GM11168 (cell line): ENCODE measurements around the gene OSTC.

Experiments
- in situ Hi-C: fragments of 300-500 bp; cut with MboI; formaldehyde crosslinking; loops from one replicate; pipeline ENCODE4 v1.12.0; 2022; ENCODE audit warnings: low sequenced_read_pairs; ENCODE audit not compliant: unreplicated experiment

Gene OSTC

DNA sequence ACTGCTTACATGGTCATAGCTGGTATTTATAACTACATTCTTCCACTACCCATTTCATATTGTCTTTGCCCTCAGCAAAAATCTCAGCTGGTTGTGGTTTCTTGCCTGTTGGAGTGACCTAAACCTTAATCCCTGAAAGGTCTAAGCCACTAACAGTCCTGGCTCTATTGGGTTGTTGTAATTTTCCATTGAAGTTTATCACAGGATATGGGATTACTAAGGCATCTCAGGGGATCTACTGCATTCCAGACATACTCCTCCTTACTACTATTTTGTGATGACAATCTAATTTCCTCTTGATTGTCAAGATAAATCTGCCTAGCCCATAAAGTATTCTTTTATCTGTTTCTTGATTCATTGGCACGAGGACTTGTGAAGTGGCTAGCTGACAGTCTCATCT lies 6.2 kb upstream of the OSTC start:
- in situ Hi-C loops, result no loop called here

DNA sequence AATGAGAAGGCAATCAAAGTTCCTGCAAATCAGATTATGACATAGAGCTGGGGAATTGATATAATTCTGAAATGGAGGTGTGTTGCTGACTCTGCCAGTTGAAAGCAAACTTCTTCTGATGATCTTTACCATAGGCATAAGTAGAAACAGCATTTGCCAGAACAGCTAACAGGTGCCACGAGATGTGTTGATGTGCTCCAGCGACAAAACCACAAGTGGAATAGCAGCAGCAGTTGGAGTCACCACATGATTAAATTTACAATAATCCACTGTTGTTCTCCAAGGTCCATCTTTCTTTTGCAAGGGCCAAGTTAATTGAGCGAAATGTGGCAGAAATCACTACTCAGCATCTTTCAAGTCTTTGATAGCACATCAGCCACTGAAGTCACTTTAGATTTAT lies 3.7 kb upstream of the OSTC start:
- in situ Hi-C loops, result no loop called here

- in situ Hi-C loops, result no loop called here
Measured at GRCh38 chr4:108649863-108650211, 562 bp upstream of the OSTC start.

- in situ Hi-C loops, result no loop called here
Measured at GRCh38 chr4:108651014-108651791, 804 bp downstream of the OSTC start.

GRCh38 chr4:108662629-108663028 lies 12.2 kb downstream of the OSTC start:
- in situ Hi-C loops, result no loop called here

- in situ Hi-C loops, result no loop called here
Measured at GRCh38 chr4:108674356-108674977, 24.1 kb downstream of the OSTC start.

GRCh38 chr4:108681321-108681809 lies 31.0 kb downstream of the OSTC start:
- in situ Hi-C loops, result no loop called here

- in situ Hi-C loops, result no loop called here
Measured at GRCh38 chr4:108683479-108683878, 33.1 kb downstream of the OSTC start.

- in situ Hi-C loops, result no loop called here
Measured at GRCh38 chr4:108685036-108685686, 34.8 kb downstream of the OSTC start.

DNA sequence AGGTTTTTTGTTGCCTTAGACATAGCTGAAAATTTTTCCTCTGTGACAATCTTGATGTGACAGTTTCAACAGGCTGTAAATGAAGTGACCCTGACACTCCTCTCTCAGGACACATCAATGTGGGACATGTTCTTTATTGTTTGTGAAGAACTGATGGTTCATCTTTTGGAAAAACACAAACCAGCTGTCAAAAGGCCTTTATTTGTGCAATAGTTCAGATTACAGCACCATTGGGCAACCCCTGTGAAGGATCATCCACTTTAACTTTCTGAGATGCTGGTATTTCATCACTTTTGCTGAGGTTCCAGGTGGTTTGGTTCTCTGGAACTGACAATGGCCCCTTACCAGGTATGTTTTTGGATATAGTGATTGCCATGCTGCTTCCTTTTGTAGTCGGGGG lies 40.3 kb downstream of the OSTC start:
- in situ Hi-C loops, result no loop called here

- in situ Hi-C loops, result no loop called here
Measured at GRCh38 chr4:108693211-108693610, 42.8 kb downstream of the OSTC start.

GRCh38 chr4:108693819-108694218 lies 43.4 kb downstream of the OSTC start:
- in situ Hi-C loops, result no loop called here

GRCh38 chr4:108694423-108694822 lies 44.0 kb downstream of the OSTC start:
- in situ Hi-C loops, result no loop called here

DNA sequence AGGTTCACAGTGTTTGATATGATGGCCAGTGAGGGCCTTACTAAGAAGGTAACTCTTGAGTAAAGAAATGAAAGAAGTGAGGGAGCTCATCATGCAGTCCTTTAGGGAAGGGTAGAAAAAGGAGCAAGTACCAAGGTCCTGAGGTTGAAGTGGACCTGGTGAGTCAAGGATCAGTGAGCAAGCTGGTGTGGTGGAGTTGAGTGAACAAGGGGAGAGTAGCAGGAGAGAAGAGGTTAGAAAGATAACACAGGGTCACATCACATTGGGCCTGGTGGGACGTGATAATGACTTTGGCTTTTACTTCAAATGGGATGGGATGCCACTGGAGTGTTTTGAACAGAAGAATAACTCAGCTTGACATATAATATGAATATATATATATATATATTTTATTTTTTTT lies 44.7 kb downstream of the OSTC start:
- in situ Hi-C loops, result no loop called here

DNA sequence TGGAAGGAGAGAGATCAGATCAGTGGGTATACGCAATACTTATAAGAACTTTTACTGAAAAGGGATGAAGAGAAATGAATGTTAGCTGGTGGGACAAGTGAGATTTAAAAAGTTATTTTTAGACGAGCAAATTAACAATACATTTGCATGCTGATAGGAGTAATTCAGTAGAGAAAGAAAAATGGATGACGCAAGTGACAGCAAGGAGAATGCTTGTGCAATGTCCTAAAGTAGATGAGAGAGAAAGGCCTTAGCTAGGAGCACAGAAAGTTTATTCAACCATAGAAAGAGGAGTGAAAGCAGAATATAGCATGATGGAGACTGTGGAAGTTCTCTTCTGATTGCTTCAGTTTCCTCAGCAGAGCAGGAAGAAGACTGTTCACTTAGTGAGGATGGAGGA lies 45.8 kb downstream of the OSTC start:
- in situ Hi-C loops, result no loop called here

DNA sequence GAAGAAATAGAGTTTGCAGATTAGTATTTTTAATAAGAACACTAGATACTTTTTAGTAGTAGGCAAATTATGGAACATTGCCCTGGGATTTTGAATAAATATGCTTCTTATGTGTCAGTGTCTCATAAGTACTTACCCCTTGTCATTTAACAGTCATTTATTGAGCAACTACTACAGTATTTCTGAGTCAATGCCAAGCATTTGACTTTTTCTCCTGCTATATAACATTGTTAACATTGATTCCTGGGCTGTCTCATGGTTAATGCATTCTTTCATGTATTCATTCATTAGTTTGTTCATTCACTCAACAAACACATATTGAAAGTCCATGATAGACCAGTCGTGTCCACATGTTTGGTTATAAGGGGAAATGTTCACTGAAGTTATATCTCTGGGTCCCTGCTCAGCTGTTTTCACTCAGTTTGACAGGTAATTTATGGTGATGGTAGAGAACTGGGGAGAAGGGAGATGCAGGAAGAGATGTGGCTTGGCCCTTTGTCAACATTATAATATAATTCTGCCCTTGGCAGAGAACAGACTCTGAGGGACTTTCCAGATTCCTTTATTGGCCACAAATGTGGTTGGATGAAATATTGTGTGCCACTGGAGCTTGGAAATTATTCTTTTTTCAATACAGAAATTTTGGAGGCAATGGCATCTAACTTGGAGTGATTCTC lies 49.8 kb downstream of the OSTC start:
- in situ Hi-C loops, result no loop called here

DNA sequence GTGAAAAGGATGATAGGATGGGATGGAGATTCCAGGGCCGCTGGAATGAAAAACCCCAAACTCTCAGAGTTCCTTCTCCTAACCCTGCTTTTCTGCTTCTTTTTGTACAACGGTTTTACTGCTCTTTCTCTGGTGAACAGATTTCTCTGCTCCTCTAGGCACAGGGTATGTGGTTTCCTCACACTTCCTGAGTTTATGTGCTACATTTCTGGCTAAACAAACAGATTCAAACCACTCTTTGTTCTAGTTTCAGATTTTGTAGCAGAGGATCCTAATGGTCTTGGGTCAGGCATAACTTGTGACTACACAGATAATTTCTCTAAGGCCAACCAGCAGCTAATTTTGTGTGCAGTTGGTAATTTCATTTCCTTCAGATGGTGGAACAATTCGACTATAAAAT lies 52.6 kb downstream of the OSTC start:
- in situ Hi-C loops, result no loop called here

DNA sequence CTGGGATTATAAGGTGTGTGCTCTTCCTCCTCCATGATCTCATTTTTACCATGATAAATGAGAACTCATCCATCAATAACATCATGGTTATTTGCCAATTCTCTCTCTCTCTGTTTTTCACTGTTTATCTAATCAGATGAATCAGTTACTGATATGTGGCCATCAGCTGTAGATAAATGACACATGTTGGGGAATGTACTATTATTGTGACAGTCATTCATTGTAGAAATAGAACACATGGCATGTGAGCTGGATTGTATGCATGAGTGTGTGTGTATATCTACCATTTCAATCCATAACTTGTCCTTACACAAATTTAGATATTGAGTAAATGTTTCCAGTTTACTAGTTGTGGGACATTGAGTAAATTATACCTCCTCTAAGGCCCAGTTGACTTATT lies 53.0 kb downstream of the OSTC start:
- in situ Hi-C loops, result no loop called here

DNA sequence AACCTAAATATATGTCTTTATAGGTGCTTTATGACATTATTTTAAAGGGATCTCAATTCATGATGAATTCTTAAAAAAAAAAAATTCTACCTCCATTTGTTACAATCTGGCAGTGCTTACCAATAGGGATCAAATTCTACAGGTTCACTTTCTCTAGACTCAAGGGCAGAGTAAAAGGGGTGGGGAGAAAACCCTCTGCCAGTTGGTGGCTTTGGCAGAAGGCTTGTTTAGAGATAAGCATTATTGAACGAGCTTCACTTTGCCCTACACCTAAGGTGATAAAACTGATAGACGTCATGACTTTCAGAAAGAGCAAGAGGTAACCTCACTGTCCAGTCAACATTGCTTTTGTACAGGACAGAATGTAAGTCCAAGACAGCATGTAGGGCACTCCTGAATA lies 53.6 kb downstream of the OSTC start:
- in situ Hi-C loops, result no loop called here

- in situ Hi-C loops, result no loop called here
Measured at GRCh38 chr4:108706289-108706688, 55.9 kb downstream of the OSTC start.

DNA sequence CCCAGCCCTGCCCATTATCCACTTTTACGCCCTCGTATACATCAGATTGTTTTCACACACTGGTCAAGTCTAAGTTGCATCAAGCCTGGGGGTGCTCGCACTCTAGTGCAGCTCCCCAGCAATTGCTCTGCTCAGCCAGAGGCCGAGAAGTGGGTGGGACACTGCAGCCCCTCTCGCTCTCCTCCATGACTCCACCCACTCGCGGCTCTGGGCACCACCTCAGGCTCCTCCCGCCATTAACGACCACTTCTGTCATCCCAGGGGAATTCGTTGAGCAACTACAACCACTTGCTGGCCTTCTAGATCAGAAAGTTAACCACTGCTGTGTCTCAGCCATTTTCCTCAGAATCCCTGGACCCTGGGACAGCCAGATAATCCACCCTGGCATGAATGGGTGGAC lies 58.8 kb downstream of the OSTC start:
- in situ Hi-C loops, result no loop called here
